ENCODE results near the gene PARP15.

GRCh38 chr3:122548619-122549018, 28.8 kb upstream of the PARP15 start:
- TF ChIP-seq EZH2 (IDR thresholded peaks at IDR 0.05; ENCODE audit: borderline replicate concordance) (no peak), CTCF (IDR thresholded peaks at IDR 0.05; ENCODE audit: poor library complexity) (no peak), EZH2phosphoT487 (IDR thresholded peaks at IDR 0.05; ENCODE audit: low read depth, severe bottlenecking, unreplicated experiment) (no peak)
